ENCODE measurements around the gene ZDHHC1.

Gene ZDHHC1

DNA sequence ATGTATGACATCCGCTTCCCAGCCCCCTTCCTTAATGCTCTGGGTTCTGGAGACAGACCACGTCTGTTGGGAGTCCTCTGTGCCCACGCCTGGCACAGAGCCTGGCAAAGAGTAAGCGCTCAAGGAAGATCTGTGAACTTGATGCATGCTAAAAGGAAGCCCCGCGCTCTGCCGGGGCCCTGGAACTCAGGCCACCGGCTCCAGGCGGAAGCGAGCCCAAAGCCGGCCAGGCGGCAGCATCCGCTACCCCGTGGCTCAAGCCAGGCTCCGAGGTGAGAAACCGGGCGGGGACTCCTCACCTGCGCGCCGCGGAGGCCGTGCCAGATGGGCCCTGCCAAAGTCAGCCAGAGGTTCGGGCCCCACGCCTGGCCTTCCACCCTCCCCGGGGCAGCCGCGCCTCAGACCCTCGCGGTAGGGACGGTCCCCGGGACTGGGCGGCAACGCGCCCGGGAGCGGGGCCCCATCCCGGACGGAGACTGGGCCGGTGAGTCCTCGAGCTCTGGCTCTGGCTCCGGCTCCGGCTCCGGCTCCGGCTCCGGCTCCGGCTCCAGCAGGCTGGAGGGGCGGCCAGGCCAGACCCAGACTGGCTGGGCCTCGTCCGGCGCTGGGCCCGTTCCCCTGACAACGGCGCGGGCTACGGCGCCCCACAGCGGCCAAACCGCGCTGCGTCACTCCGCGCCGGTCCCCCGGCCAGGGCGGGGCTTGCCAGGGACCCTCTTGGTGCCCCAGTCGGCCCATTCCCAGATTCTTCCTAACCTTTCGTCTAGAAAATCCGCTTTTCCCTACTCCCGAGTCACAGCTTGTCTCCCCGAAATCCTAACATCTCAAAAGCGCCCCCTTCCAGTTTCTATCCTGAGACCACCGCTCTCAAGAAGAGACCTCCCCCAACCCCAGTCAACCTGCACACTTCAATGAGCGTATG lies at the start of gene ZDHHC1:
Gene ZDHHC1 (minus strand): TSS at position 606 of the 922 bp plus-strand sequence. CDS start 8,702 bp downstream, outside the sequence.
- Histone ChIP-seq H3K27me3 (ENCODE audit: insufficient read depth, low read length, poor library complexity, severe bottlenecking) (no peaks in the 10 kb centered on the region), H3K9me2 (replicated peaks; ENCODE audit: low read depth, low read length) (no peaks in the 10 kb centered on the region), H3K36me3 (ENCODE audit: insufficient read depth, low read length) (no peaks in the 10 kb centered on the region), H4K20me1 (ENCODE audit: insufficient read depth, low read length, poor library complexity, severe bottlenecking) (no peaks in the 10 kb centered on the region), H3K79me2 (ENCODE audit: insufficient read depth, low read length) (no peaks in the 10 kb centered on the region), H3K9me3 (ENCODE audit: insufficient read depth, low read depth, low read length) (no peaks in the 10 kb centered on the region), H3K9ac (ENCODE audit: low read depth, low read length, poor library complexity, severe bottlenecking) (peak within 1 kb of the TSS; percentile 39), H3K4me1 (ENCODE audit: insufficient read depth, low read length, poor library complexity, severe bottlenecking) (no peaks in the 10 kb centered on the region), H2AFZ (ENCODE audit: low read length) (peak within 1 kb of the TSS; percentile 92), H3K4me2 (ENCODE audit: low read depth, low read length, poor library complexity, severe bottlenecking) (peak within 1 kb of the TSS; percentile 69), H3F3A (ENCODE audit: low read depth) (no peaks in the 10 kb centered on the region), H3K4me3 (ENCODE audit: low read length, poor library complexity, severe bottlenecking) (peak within 1 kb of the TSS; percentile 64)
- TF ChIP-seq EZH2phosphoT487 (IDR thresholded peaks at IDR 0.05; ENCODE audit: borderline replicate concordance) (no peak), CTCF (conservative IDR thresholded peaks at IDR 0.05; ENCODE audit: low read length) (peak; percentile 59)

DNA sequence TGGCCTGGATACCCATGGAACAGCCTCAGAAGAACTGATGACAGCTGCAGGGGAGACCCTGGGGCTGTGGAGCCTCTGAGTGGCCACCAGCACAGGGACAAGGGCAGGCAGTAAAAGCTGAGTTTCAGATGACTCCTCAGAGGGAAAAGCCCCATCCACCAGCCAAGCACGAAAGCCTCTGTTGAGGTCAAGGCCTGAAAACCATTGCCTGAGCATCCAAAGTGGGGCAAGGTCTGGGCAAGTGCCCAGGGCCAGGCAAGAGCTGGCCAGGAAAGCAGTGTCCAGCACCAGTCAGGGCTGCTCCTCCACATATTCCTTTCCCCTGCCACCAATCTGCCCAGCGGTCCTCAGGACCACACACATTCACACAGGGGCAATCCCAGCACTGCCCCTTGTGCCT lies 48.3 kb upstream of the ZDHHC1 start:
- H3K4me3 ChIP-seq (ENCODE audit: low read length, poor library complexity, severe bottlenecking) = no peak overlapping the region
- no peaks in the 10 kb centered on the region for H3F3A ChIP-seq (ENCODE audit: low read depth)
- no peak overlapping the region for H2AFZ ChIP-seq (ENCODE audit: low read length)
- no peaks in the 10 kb centered on the region for H4K20me1 ChIP-seq (ENCODE audit: insufficient read depth, low read length, poor library complexity, severe bottlenecking)
- H3K4me1 ChIP-seq (ENCODE audit: insufficient read depth, low read length, poor library complexity, severe bottlenecking) = peaks cover 5% of the 10 kb centered on the region
- peaks cover 9% of the 10 kb centered on the region; the same call in 1 of the 2 replicates for H3K79me2 ChIP-seq (ENCODE audit: insufficient read depth, low read length)
- no peaks in the 10 kb centered on the region for H3K9me3 ChIP-seq (ENCODE audit: insufficient read depth, low read depth, low read length)
- no peak overlapping the region for H3K4me2 ChIP-seq (ENCODE audit: low read depth, low read length, poor library complexity, severe bottlenecking)
- TF ChIP-seq CTCF (conservative IDR thresholded peaks at IDR 0.05; ENCODE audit: low read length) (no peak), EZH2phosphoT487 (IDR thresholded peaks at IDR 0.05; ENCODE audit: borderline replicate concordance) (no peak)
- H3K9ac ChIP-seq (ENCODE audit: low read depth, low read length, poor library complexity, severe bottlenecking) = no peak overlapping the region
- no peaks in the 10 kb centered on the region for H3K27me3 ChIP-seq (ENCODE audit: insufficient read depth, low read length, poor library complexity, severe bottlenecking)
- no peaks in the 10 kb centered on the region for H3K36me3 ChIP-seq (ENCODE audit: insufficient read depth, low read length)
- H3K9me2 ChIP-seq (replicated peaks; ENCODE audit: low read depth, low read length) = no peaks in the 10 kb centered on the region

DNA sequence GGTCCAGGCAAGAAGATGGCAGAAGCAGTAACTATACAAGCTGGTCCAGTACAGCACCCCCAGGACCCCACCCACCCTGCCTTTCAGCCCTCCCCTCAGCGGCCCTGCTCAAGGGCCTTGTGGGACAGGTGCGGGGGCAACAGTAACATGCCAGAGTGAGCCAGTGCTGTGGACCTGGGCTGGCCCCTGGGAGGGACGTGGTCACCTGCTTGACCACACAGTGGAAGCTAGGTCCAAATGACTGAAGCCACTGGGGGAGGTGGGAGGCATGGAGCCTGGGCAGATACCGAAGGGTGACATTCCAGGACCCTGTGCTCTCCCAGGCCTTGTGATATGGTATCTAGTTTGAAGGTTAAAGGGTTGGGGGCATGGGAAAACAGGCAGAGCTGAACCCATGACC lies 47.4 kb upstream of the ZDHHC1 start:
- Histone ChIP-seq H2AFZ (ENCODE audit: low read length) (no peak overlapping the region), H4K20me1 (ENCODE audit: insufficient read depth, low read length, poor library complexity, severe bottlenecking) (no peaks in the 10 kb centered on the region), H3K4me2 (ENCODE audit: low read depth, low read length, poor library complexity, severe bottlenecking) (no peak overlapping the region), H3K9me2 (replicated peaks; ENCODE audit: low read depth, low read length) (no peaks in the 10 kb centered on the region), H3F3A (ENCODE audit: low read depth) (no peaks in the 10 kb centered on the region), H3K4me1 (ENCODE audit: insufficient read depth, low read length, poor library complexity, severe bottlenecking) (peaks cover 5% of the 10 kb centered on the region), H3K79me2 (ENCODE audit: insufficient read depth, low read length) (peaks cover 9% of the 10 kb centered on the region; the same call in 1 of the 2 replicates), H3K9ac (ENCODE audit: low read depth, low read length, poor library complexity, severe bottlenecking) (no peak overlapping the region), H3K27me3 (ENCODE audit: insufficient read depth, low read length, poor library complexity, severe bottlenecking) (no peaks in the 10 kb centered on the region), H3K36me3 (ENCODE audit: insufficient read depth, low read length) (no peaks in the 10 kb centered on the region), H3K9me3 (ENCODE audit: insufficient read depth, low read depth, low read length) (no peaks in the 10 kb centered on the region), H3K4me3 (ENCODE audit: low read length, poor library complexity, severe bottlenecking) (no peak overlapping the region)
- TF ChIP-seq EZH2phosphoT487 (IDR thresholded peaks at IDR 0.05; ENCODE audit: borderline replicate concordance) (no peak), CTCF (conservative IDR thresholded peaks at IDR 0.05; ENCODE audit: low read length) (no peak)

Measured in Loucy (cell line).